Measurements from ENCODE around the gene C1orf52. TPM values are rescaled to one million over a fixed set of nuclear protein-coding genes. Genes with fewer than 3 reads are reported as not detected.

C1orf52 gene
- total RNA-seq, 4 donors from 2014 or later, result 11.1 to 20.8 (median 16.5) TPM

- ATAC-seq (no peak), DNase-seq (no peak)
- in situ Hi-C loops (cut with MboI; ENCODE audit: low sequenced_read_pairs in 4 of 4), result loop anchor here in 2 of 4 donors (10.0 to 25.0 kb wide), 4 partner anchors 191 to 584 kb away; partner anchors contain the start of gene CCN1 (in 1 of the 2)
These were observed 44.1 kb upstream of the C1orf52 start for GRCh38 chr1:85303440-85304162.

GRCh38 chr1:85300140-85300539, 40.7 kb upstream of the C1orf52 start:
- no peaks in the 10 kb centered on the region for H3K27me3 ChIP-seq
- H3K4me3 ChIP-seq, result no peak overlapping the region
- ATAC-seq (no peak), DNase-seq (no peak)
- H3K36me3 ChIP-seq, result no peaks in the 10 kb centered on the region
- no peak overlapping the region for H3K27ac ChIP-seq
- no peak for TF ChIP-seq POLR2A (IDR thresholded peaks at IDR 0.05)
- no peak for TF ChIP-seq CTCF (IDR thresholded peaks at IDR 0.05 in 4 of 5, conservative IDR thresholded peaks at IDR 0.05 in 1 of 5)
- peaks cover 0 to 12% of the 10 kb centered on the region in 2 donors for H3K4me1 ChIP-seq
- H3K9me3 ChIP-seq, result no peaks in the 10 kb centered on the region
- intact Hi-C loops (cut with DNase I; ENCODE audit: low total_unique reads), result no loop called here
- in situ Hi-C loops (cut with MboI; ENCODE audit: low sequenced_read_pairs in 4 of 4), result loop anchor here in 2 of 4 donors (10.0 to 25.0 kb wide), 4 partner anchors 195 to 587 kb away; partner anchors contain the start of gene CCN1 (in 1 of the 2)

More at GRCh38 chr1:85303440-85304162, 44.1 kb upstream of the C1orf52 start:
- Histone ChIP-seq H3K27me3 (no peaks in the 10 kb centered on the region), H3K9me3 (no peaks in the 10 kb centered on the region), H3K36me3 (no peaks in the 10 kb centered on the region), H3K4me1 (peaks cover 3 to 8% of the 10 kb centered on the region in 2 donors), H3K4me3 (no peak overlapping the region), H3K27ac (no peak overlapping the region)
- TF ChIP-seq POLR2A (IDR thresholded peaks at IDR 0.05) (no peak), CTCF (IDR thresholded peaks at IDR 0.05 in 4 of 5, conservative IDR thresholded peaks at IDR 0.05 in 1 of 5) (no peak)
- intact Hi-C loops (cut with DNase I; ENCODE audit: low total_unique reads), result no loop called here

- no peaks in the 10 kb centered on the region for H3K27me3 ChIP-seq
- H3K4me3 ChIP-seq, result peak overlapping the region in 1 of 4 donors; percentile 17
- no peaks in the 10 kb centered on the region for H3K9me3 ChIP-seq
- TF ChIP-seq CTCF (IDR thresholded peaks at IDR 0.05 in 4 of 5, conservative IDR thresholded peaks at IDR 0.05 in 1 of 5) (no peak), POLR2A (IDR thresholded peaks at IDR 0.05) (no peak)
- peak; percentile 80 for ATAC-seq
- intact Hi-C loops (cut with DNase I; ENCODE audit: low total_unique reads), result no loop called here
- no peaks in the 10 kb centered on the region for H3K36me3 ChIP-seq
- in situ Hi-C loops (cut with MboI; ENCODE audit: low sequenced_read_pairs in 4 of 4), result no loop called here
- H3K4me1 ChIP-seq, result peaks cover 0 to 12% of the 10 kb centered on the region in 2 donors
- DNase-seq, result no peak
- peak overlapping the region; percentile 47 to 77 (median 70) for H3K27ac ChIP-seq
These were observed 38.6 kb upstream of the C1orf52 start for GRCh38 chr1:85297855-85298629.

- intact Hi-C loops (cut with DNase I; ENCODE audit: low total_unique reads), result no loop called here
- DNase-seq (no peak), ATAC-seq (no peak)
- peaks cover 0 to 12% of the 10 kb centered on the region in 2 donors for H3K4me1 ChIP-seq
- H3K4me3 ChIP-seq, result peak overlapping the region in 1 of 4 donors; percentile 17
- no peaks in the 10 kb centered on the region for H3K36me3 ChIP-seq
- no peaks in the 10 kb centered on the region for H3K9me3 ChIP-seq
- TF ChIP-seq CTCF (IDR thresholded peaks at IDR 0.05 in 4 of 5, conservative IDR thresholded peaks at IDR 0.05 in 1 of 5) (no peak), POLR2A (IDR thresholded peaks at IDR 0.05) (no peak)
- no peaks in the 10 kb centered on the region for H3K27me3 ChIP-seq
- in situ Hi-C loops (cut with MboI; ENCODE audit: low sequenced_read_pairs in 4 of 4), result no loop called here
- peak overlapping the region; percentile 34 to 66 (median 47) for H3K27ac ChIP-seq
These were observed 38.0 kb upstream of the C1orf52 start for GRCh38 chr1:85297538-85297854.
